Measurements from ENCODE around the gene OCA2.

DNA sequence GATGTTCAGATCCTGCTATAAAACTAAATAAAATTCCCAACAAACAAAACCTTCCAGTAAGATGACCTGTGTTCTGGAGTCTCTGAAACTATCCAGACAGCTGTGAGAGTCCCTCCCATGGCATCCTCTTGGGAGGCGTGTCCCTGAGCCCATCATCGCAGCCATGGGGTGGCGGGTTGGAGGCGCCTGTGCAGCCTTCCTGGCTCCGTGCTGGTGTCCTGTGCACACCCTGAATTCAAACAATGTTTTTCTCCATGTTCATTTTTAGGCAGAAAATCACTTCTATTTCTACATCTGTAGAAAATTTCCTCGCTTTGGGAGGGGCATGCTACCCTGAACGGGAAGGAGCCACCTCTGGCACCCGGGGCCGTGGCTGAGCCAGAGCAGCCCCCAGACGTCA lies 19.4 kb upstream of the OCA2 start:
- TF ChIP-seq, protein P1, sequence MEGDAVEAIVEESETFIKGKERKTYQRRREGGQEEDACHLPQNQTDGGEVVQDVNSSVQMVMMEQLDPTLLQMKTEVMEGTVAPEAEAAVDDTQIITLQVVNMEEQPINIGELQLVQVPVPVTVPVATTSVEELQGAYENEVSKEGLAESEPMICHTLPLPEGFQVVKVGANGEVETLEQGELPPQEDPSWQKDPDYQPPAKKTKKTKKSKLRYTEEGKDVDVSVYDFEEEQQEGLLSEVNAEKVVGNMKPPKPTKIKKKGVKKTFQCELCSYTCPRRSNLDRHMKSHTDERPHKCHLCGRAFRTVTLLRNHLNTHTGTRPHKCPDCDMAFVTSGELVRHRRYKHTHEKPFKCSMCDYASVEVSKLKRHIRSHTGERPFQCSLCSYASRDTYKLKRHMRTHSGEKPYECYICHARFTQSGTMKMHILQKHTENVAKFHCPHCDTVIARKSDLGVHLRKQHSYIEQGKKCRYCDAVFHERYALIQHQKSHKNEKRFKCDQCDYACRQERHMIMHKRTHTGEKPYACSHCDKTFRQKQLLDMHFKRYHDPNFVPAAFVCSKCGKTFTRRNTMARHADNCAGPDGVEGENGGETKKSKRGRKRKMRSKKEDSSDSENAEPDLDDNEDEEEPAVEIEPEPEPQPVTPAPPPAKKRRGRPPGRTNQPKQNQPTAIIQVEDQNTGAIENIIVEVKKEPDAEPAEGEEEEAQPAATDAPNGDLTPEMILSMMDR (IDR thresholded peaks at IDR 0.05): no peak
- TF ChIP-seq POLR2A (IDR thresholded peaks at IDR 0.05): no peak
